Neural cell (in vitro differentiated cells): ENCODE measurements around the gene CAMKMT. TPM values are rescaled to one million over a fixed set of nuclear protein-coding genes. Genes with fewer than 3 reads are reported as not detected.

ENCODE experiments used
- H2AFZ ChIP-seq: fragments of 200-600, 300-800 bp; sonication (generic), shearing (Covaris generic); 2 replicates; pipeline ENCODE4 v1.6.0; 2014; ENCODE audit warnings: low read depth, mild to moderate bottlenecking, antibody characterized with exemption, low read length, moderate library complexity
- H3F3A ChIP-seq: fragments of 200-600 bp; shearing (Covaris generic); 2 replicates; pipeline ENCODE4 v1.6.1; 2016; ENCODE audit warnings: mild to moderate bottlenecking, moderate library complexity, mixed read lengths, antibody characterized with exemption, low read length; ENCODE audit not compliant: insufficient read depth, poor library complexity, severe bottlenecking
- H3K27ac ChIP-seq: fragments of 200-600, 300-800 bp; sonication (generic), shearing (Covaris generic); 2 replicates; pipeline ENCODE4 v1.5.1; 2014; ENCODE audit warnings: mild to moderate bottlenecking, low read length, moderate library complexity
- H3K27me3 ChIP-seq: fragments of 300-800, 200-600 bp; sonication (generic), shearing (Covaris generic); 2 replicates; pipeline ENCODE4 v1.6.0; 2014; ENCODE audit warnings: mild to moderate bottlenecking, low read depth, low read length, moderate library complexity; ENCODE audit not compliant: insufficient read depth
- H3K36me3 ChIP-seq: fragments of 300-800, 200-600 bp; sonication (generic), shearing (Covaris generic); 2 replicates; pipeline ENCODE4 v1.5.1; 2014; ENCODE audit warnings: mild to moderate bottlenecking, antibody characterized with exemption, low read length, moderate library complexity; ENCODE audit not compliant: insufficient read depth
- H3K4me2 ChIP-seq: fragments of 300-800, 200-600 bp; sonication (generic), shearing (Covaris generic); 2 replicates; pipeline ENCODE4 v1.6.0; 2014; ENCODE audit warnings: mild to moderate bottlenecking, low read length
- H3K4me3 ChIP-seq: fragments of 300-800, 200-600 bp; sonication (generic), shearing (Covaris generic); 2 replicates; pipeline ENCODE4 v1.5.1; 2014; ENCODE audit warnings: mild to moderate bottlenecking, low read length, moderate library complexity
- H3K79me2 ChIP-seq: fragments of 200-600 bp; shearing (Covaris generic); replicated peaks from 2 replicates; pipeline ENCODE4 v1.6.0; 2014; ENCODE audit warnings: mild to moderate bottlenecking, low read length, moderate library complexity; ENCODE audit not compliant: insufficient read depth
- H3K9ac ChIP-seq: fragments of 300-800, 200-600 bp; sonication (generic), shearing (Covaris generic); 2 replicates; pipeline ENCODE4 v1.6.1; 2016; ENCODE audit warnings: mild to moderate bottlenecking, low read length, mixed read lengths
- H3K9me2 ChIP-seq: fragments of 200-600 bp; shearing (Covaris generic); 2 replicates; pipeline ENCODE4 v1.6.1; 2016; ENCODE audit warnings: mild to moderate bottlenecking, low read length, mixed read lengths; ENCODE audit not compliant: insufficient read depth
- H3K9me3 ChIP-seq: fragments of 200-600, 300-800 bp; sonication (generic), shearing (Covaris generic); 2 replicates; pipeline ENCODE4 v1.6.1; 2016; ENCODE audit warnings: mild to moderate bottlenecking, mixed run types, low read length, moderate library complexity, mixed read lengths
- H4K20me1 ChIP-seq: fragments of 200-600 bp; shearing (Covaris generic); 2 replicates; pipeline ENCODE4 v1.6.1; 2016; ENCODE audit warnings: mild to moderate bottlenecking, mixed run types; ENCODE audit not compliant: insufficient read depth
- CTCF ChIP-seq: fragments of 450-650 bp; IDR thresholded peaks from 2 replicates; pipeline ENCODE4 v1.5.1; 2014; ENCODE audit warnings: antibody characterized with exemption, mild to moderate bottlenecking, moderate library complexity; ENCODE audit not compliant: poor library complexity, severe bottlenecking
- EP300 ChIP-seq: fragments of 450-650 bp; conservative IDR thresholded peaks from 2 replicates; pipeline ENCODE4 v1.6.1; 2014; ENCODE audit warnings: antibody characterized with exemption, mild to moderate bottlenecking, moderate library complexity; ENCODE audit not compliant: poor library complexity, severe bottlenecking
- EZH2 ChIP-seq: fragments of 200-600, 300-800 bp; shearing (Covaris generic), sonication (generic); IDR thresholded peaks from 2 replicates; pipeline ENCODE4 v1.6.1; 2014; ENCODE audit warnings: antibody characterized with exemption, low read length, borderline replicate concordance, mild to moderate bottlenecking; ENCODE audit not compliant: insufficient read depth, poor library complexity, severe bottlenecking
- MXI1 ChIP-seq: fragments of 450-650 bp; conservative IDR thresholded peaks from 2 replicates; pipeline ENCODE4 v1.6.1; 2014; ENCODE audit warnings: antibody characterized with exemption, mild to moderate bottlenecking; ENCODE audit not compliant: poor library complexity, severe bottlenecking
- POLR2AphosphoS5 ChIP-seq: IDR thresholded peaks from 2 replicates; pipeline ENCODE4 v1.6.1; 2012
- RAD21 ChIP-seq: fragments of 450-650 bp; conservative IDR thresholded peaks from 2 replicates; pipeline ENCODE4 v1.6.1; 2014; ENCODE audit warnings: antibody characterized with exemption, mild to moderate bottlenecking, moderate library complexity
- REST ChIP-seq: IDR thresholded peaks from 2 replicates; pipeline ENCODE4 v1.6.1; 2012; ENCODE audit warnings: borderline replicate concordance
- SMC3 ChIP-seq: fragments of 450-650 bp; conservative IDR thresholded peaks from 2 replicates; pipeline ENCODE4 v1.6.1; 2014; ENCODE audit warnings: antibody characterized with exemption, mild to moderate bottlenecking, moderate library complexity; ENCODE audit not compliant: poor library complexity
- TAF1 ChIP-seq: IDR thresholded peaks from 2 replicates; pipeline ENCODE4 v1.6.1; 2012; ENCODE audit warnings: low read depth
- polyA plus RNA-seq: library from polyadenylated mRNA; depleted of rRNA; stranded (reverse); fragments of >200 nt; gene quantifications from 2 replicates; pipeline ENCODE4 v1.2.3, GENCODE V29; 2014

Gene CAMKMT
- polyA plus RNA-seq, 1 donor from 2014 or later = 5.1 TPM

GRCh38 chr2:44799105-44799504, 437.4 kb downstream of the CAMKMT start:
- Histone ChIP-seq H3K36me3 (no peaks in the 10 kb centered on the region), H4K20me1 (no peaks in the 10 kb centered on the region), H3F3A (no peaks in the 10 kb centered on the region), H3K9me3 (no peaks in the 10 kb centered on the region), H3K9ac (no peak overlapping the region), H3K27me3 (peaks cover 44% of the 10 kb centered on the region), H2AFZ (no peak overlapping the region), H3K4me3 (no peak overlapping the region), H3K4me2 (no peak overlapping the region), H3K27ac (no peak overlapping the region), H3K79me2 (no peaks in the 10 kb centered on the region), H3K9me2 (no peaks in the 10 kb centered on the region)
- TF ChIP-seq SMC3 (no peak), MXI1 (no peak), CTCF (no peak), EP300 (no peak), REST (no peak), TAF1 (no peak), EZH2 (no peak), RAD21 (no peak), POLR2AphosphoS5 (no peak)

- H3K36me3 ChIP-seq = no peaks in the 10 kb centered on the region
- no peak overlapping the region for H3K4me3 ChIP-seq
- H3K27ac ChIP-seq = no peak overlapping the region
- peaks cover 48% of the 10 kb centered on the region for H3K27me3 ChIP-seq
- H3K9me3 ChIP-seq = no peaks in the 10 kb centered on the region
- no peaks in the 10 kb centered on the region for H3K9me2 ChIP-seq
- no peaks in the 10 kb centered on the region for H3F3A ChIP-seq
- no peaks in the 10 kb centered on the region for H4K20me1 ChIP-seq
- TF ChIP-seq POLR2AphosphoS5 (no peak), EP300 (no peak), EZH2 (no peak), REST (no peak), MXI1 (no peak), SMC3 (no peak), TAF1 (no peak), CTCF (no peak), RAD21 (no peak)
- H3K79me2 ChIP-seq = no peaks in the 10 kb centered on the region
- H2AFZ ChIP-seq = no peak overlapping the region
- no peak overlapping the region for H3K4me2 ChIP-seq
- H3K9ac ChIP-seq = no peak overlapping the region
These were observed 438.0 kb downstream of the CAMKMT start for GRCh38 chr2:44799754-44800153.
